ENCODE results near the gene LARGE2. TPM values are rescaled to one million over a fixed set of nuclear protein-coding genes. Genes with fewer than 3 reads are reported as not detected.

LARGE2 gene
- total RNA-seq, 1 experiment from 2014 or later: 36.6 TPM

GRCh38 chr11:45936511-45937054, 14.1 kb downstream of the LARGE2 start:
- peak; percentile 19 for DNase-seq

GRCh38 chr11:45937916-45938315, 15.5 kb downstream of the LARGE2 start:
- peaks cover 9% of the 10 kb centered on the region for H3K36me3 ChIP-seq (replicated peaks; ENCODE audit: control insufficient read depth, insufficient read depth, low read length)
- no peaks in the 10 kb centered on the region for H3K27me3 ChIP-seq (ENCODE audit: control insufficient read depth, insufficient read depth, low read length)
- no peak overlapping the region for H3K4me3 ChIP-seq (ENCODE audit: insufficient read depth, low read depth, low read length)
- DNase-seq: peak; percentile 36

More at GRCh38 chr11:45936511-45937054, 14.1 kb downstream of the LARGE2 start:
- no peak overlapping the region for H3K4me3 ChIP-seq (ENCODE audit: insufficient read depth, low read depth, low read length)
- H3K27me3 ChIP-seq (ENCODE audit: control insufficient read depth, insufficient read depth, low read length): no peaks in the 10 kb centered on the region
- H3K36me3 ChIP-seq (replicated peaks; ENCODE audit: control insufficient read depth, insufficient read depth, low read length): peaks cover 11% of the 10 kb centered on the region

GRCh38 chr11:45939836-45940235, 17.4 kb downstream of the LARGE2 start:
- no peaks in the 10 kb centered on the region for H3K27me3 ChIP-seq (ENCODE audit: control insufficient read depth, insufficient read depth, low read length)
- no peak for DNase-seq
- H3K36me3 ChIP-seq (replicated peaks; ENCODE audit: control insufficient read depth, insufficient read depth, low read length): peaks cover 3% of the 10 kb centered on the region

GRCh38 chr11:45941285-45941684, 18.8 kb downstream of the LARGE2 start:
- no peak for DNase-seq
- Histone ChIP-seq H3K4me3 (ENCODE audit: insufficient read depth, low read depth, low read length) (no peak overlapping the region), H3K36me3 (replicated peaks; ENCODE audit: control insufficient read depth, insufficient read depth, low read length) (no peaks in the 10 kb centered on the region; the same call in 1 of the 2 replicates), H3K27me3 (ENCODE audit: control insufficient read depth, insufficient read depth, low read length) (no peaks in the 10 kb centered on the region)

More at GRCh38 chr11:45939836-45940235, 17.4 kb downstream of the LARGE2 start:
- H3K4me3 ChIP-seq (ENCODE audit: insufficient read depth, low read depth, low read length): no peak overlapping the region

GRCh38 chr11:45942381-45942780, 19.9 kb downstream of the LARGE2 start:
- DNase-seq: no peak
- H3K27me3 ChIP-seq (ENCODE audit: control insufficient read depth, insufficient read depth, low read length): no peaks in the 10 kb centered on the region
- H3K4me3 ChIP-seq (ENCODE audit: insufficient read depth, low read depth, low read length): no peak overlapping the region
- peaks cover under 1% of the 10 kb centered on the region; the same call in 1 of the 2 replicates for H3K36me3 ChIP-seq (replicated peaks; ENCODE audit: control insufficient read depth, insufficient read depth, low read length)

- DNase-seq: no peak
- Histone ChIP-seq H3K36me3 (replicated peaks; ENCODE audit: control insufficient read depth, insufficient read depth, low read length) (peaks cover 8% of the 10 kb centered on the region), H3K4me3 (ENCODE audit: insufficient read depth, low read depth, low read length) (no peak overlapping the region), H3K27me3 (ENCODE audit: control insufficient read depth, insufficient read depth, low read length) (no peaks in the 10 kb centered on the region)
These were observed 23.0 kb downstream of the LARGE2 start for GRCh38 chr11:45945397-45945999.

GRCh38 chr11:45947885-45948284, 25.4 kb downstream of the LARGE2 start:
- peaks cover 8% of the 10 kb centered on the region for H3K36me3 ChIP-seq (replicated peaks; ENCODE audit: control insufficient read depth, insufficient read depth, low read length)
- H3K27me3 ChIP-seq (ENCODE audit: control insufficient read depth, insufficient read depth, low read length): no peaks in the 10 kb centered on the region
- DNase-seq: no peak
- no peak overlapping the region for H3K4me3 ChIP-seq (ENCODE audit: insufficient read depth, low read depth, low read length)

GRCh38 chr11:45948356-45948755, 25.9 kb downstream of the LARGE2 start:
- no peak for DNase-seq
- H3K36me3 ChIP-seq (replicated peaks; ENCODE audit: control insufficient read depth, insufficient read depth, low read length): peaks cover 8% of the 10 kb centered on the region
- H3K27me3 ChIP-seq (ENCODE audit: control insufficient read depth, insufficient read depth, low read length): no peaks in the 10 kb centered on the region

GRCh38 chr11:45949992-45950407, 27.5 kb downstream of the LARGE2 start:
- Histone ChIP-seq H3K27me3 (ENCODE audit: control insufficient read depth, insufficient read depth, low read length) (no peaks in the 10 kb centered on the region), H3K4me3 (ENCODE audit: insufficient read depth, low read depth, low read length) (no peak overlapping the region), H3K36me3 (replicated peaks; ENCODE audit: control insufficient read depth, insufficient read depth, low read length) (peaks cover 8% of the 10 kb centered on the region)
- DNase-seq: no peak

More at GRCh38 chr11:45948356-45948755, 25.9 kb downstream of the LARGE2 start:
- no peak overlapping the region for H3K4me3 ChIP-seq (ENCODE audit: insufficient read depth, low read depth, low read length)

GRCh38 chr11:45959851-45960250, 37.4 kb downstream of the LARGE2 start:
- Histone ChIP-seq H3K4me3 (ENCODE audit: insufficient read depth, low read depth, low read length) (no peak overlapping the region), H3K36me3 (replicated peaks; ENCODE audit: control insufficient read depth, insufficient read depth, low read length) (no peaks in the 10 kb centered on the region), H3K27me3 (ENCODE audit: control insufficient read depth, insufficient read depth, low read length) (no peaks in the 10 kb centered on the region)
- DNase-seq: no peak

- H3K27me3 ChIP-seq (ENCODE audit: control insufficient read depth, insufficient read depth, low read length): no peaks in the 10 kb centered on the region
- no peak for DNase-seq
- no peaks in the 10 kb centered on the region for H3K36me3 ChIP-seq (replicated peaks; ENCODE audit: control insufficient read depth, insufficient read depth, low read length)
- no peak overlapping the region for H3K4me3 ChIP-seq (ENCODE audit: insufficient read depth, low read depth, low read length)
These were observed 38.1 kb downstream of the LARGE2 start for GRCh38 chr11:45960387-45961095.

GRCh38 chr11:45961751-45962240, 39.3 kb downstream of the LARGE2 start:
- DNase-seq: no peak
- H3K4me3 ChIP-seq (ENCODE audit: insufficient read depth, low read depth, low read length): no peak overlapping the region
- no peaks in the 10 kb centered on the region for H3K27me3 ChIP-seq (ENCODE audit: control insufficient read depth, insufficient read depth, low read length)
- H3K36me3 ChIP-seq (replicated peaks; ENCODE audit: control insufficient read depth, insufficient read depth, low read length): no peaks in the 10 kb centered on the region

- 0 out of 2 replicates have a peak, but pooled peaks cover 1% of the 10 kb centered on the region for H3K36me3 ChIP-seq (replicated peaks; ENCODE audit: control insufficient read depth, insufficient read depth, low read length)
- DNase-seq: peak; percentile 84
- H3K4me3 ChIP-seq (ENCODE audit: insufficient read depth, low read depth, low read length): no peak overlapping the region
- H3K27me3 ChIP-seq (ENCODE audit: control insufficient read depth, insufficient read depth, low read length): no peaks in the 10 kb centered on the region
These were observed 42.5 kb downstream of the LARGE2 start for GRCh38 chr11:45964911-45965389.

- Histone ChIP-seq H3K27me3 (ENCODE audit: control insufficient read depth, insufficient read depth, low read length) (no peaks in the 10 kb centered on the region), H3K36me3 (replicated peaks; ENCODE audit: control insufficient read depth, insufficient read depth, low read length) (0 out of 2 replicates have a peak, but pooled peaks cover 1% of the 10 kb centered on the region), H3K4me3 (ENCODE audit: insufficient read depth, low read depth, low read length) (no peak overlapping the region)
- no peak for DNase-seq
These were observed 45.0 kb downstream of the LARGE2 start for GRCh38 chr11:45967506-45967905.

- Histone ChIP-seq H3K27me3 (ENCODE audit: control insufficient read depth, insufficient read depth, low read length) (no peaks in the 10 kb centered on the region), H3K4me3 (ENCODE audit: insufficient read depth, low read depth, low read length) (no peak overlapping the region), H3K36me3 (replicated peaks; ENCODE audit: control insufficient read depth, insufficient read depth, low read length) (0 out of 2 replicates have a peak, but pooled peaks cover 1% of the 10 kb centered on the region)
- no peak for DNase-seq
These were observed 46.4 kb downstream of the LARGE2 start for GRCh38 chr11:45968901-45969300.

All from H7 (cell line).